Measurements from ENCODE around the gene RHOF. TPM values are rescaled to one million over a fixed set of nuclear protein-coding genes. Genes with fewer than 3 reads are reported as not detected.
A peak's percentile ranks its signal among the peaks of the same experiment; 100 is the strongest.

Gene RHOF
- total and polyA plus RNA-seq, 2 of the 13 experiments (the other 11 are each of a cell fraction or from before 2014, with no cell fraction given) = 14.6 to 32.2 TPM

- TF ChIP-seq ZNF18 (CRISPR knock-in tag; IDR thresholded peaks at IDR 0.05; ENCODE audit: insufficient replicate concordance) (no peak), IRF9 (CRISPR knock-in tag; IDR thresholded peaks at IDR 0.05; ENCODE audit: borderline replicate concordance) (no peak), SETDB1 (CRISPR knock-in tag; IDR thresholded peaks at IDR 0.05; ENCODE audit: borderline replicate concordance) (no peak), FOXJ3 (CRISPR knock-in tag; IDR thresholded peaks at IDR 0.05; ENCODE audit: borderline replicate concordance) (0 out of 2 replicates have a peak, but pooled peaks have one; percentile 36)
Measured at GRCh38 chr12:121799842-121800693, 6.6 kb upstream of the RHOF start (continued).

- intact Hi-C loops (cut with micrococcal nuclease; ENCODE audit: unreplicated experiment) = no loop called here
- TF ChIP-seq HBP1 (CRISPR knock-in tag; IDR thresholded peaks at IDR 0.05; ENCODE audit: low read depth) (peak; percentile 11; the same call in 1 of the 2 replicates), ZNF350 (CRISPR knock-in tag; IDR thresholded peaks at IDR 0.05; ENCODE audit: borderline replicate concordance, low read depth) (0 out of 2 replicates have a peak, but pooled peaks have one; percentile 4), RARA (CRISPR knock-in tag; IDR thresholded peaks at IDR 0.05) (peak; percentile 11; the same call in 1 of the 2 replicates), ISL2 (CRISPR knock-in tag; IDR thresholded peaks at IDR 0.05) (no peak), ZNF138 (CRISPR knock-in tag; IDR thresholded peaks at IDR 0.05; ENCODE audit: low read depth) (no peak), ZNF264 (CRISPR knock-in tag; IDR thresholded peaks at IDR 0.05) (no peak), SRSF1 (optimal IDR thresholded peaks at IDR 0.05; ENCODE audit: low read depth, low read length) (no peak), BCL6 (CRISPR knock-in tag; IDR thresholded peaks at IDR 0.05) (no peak), CEBPB (IDR thresholded peaks at IDR 0.05; ENCODE audit: borderline replicate concordance, low read depth, low read length) (peak; percentile 68; the same call in 1 of the 2 replicates)
Measured at GRCh38 chr12:121799156-121799841, 5.8 kb upstream of the RHOF start.

More at GRCh38 chr12:121799156-121799841, 5.8 kb upstream of the RHOF start:
- Histone ChIP-seq H2AFZ (ENCODE audit: low read length) (no peak overlapping the region), H3K9ac (ENCODE audit: insufficient read depth, low read depth, low read length) (peak overlapping the region; percentile 98), H3K4me2 (ENCODE audit: low read depth, low read length) (peak overlapping the region; percentile 96), H3K27ac (ENCODE audit: extremely low read length, insufficient read depth, low read length) (peak overlapping the region; percentile 99), H3K27me3 (ENCODE audit: control insufficient read depth in 1 of 2, insufficient read depth in 2 of 2, low read length in 2 of 2) (no peaks in the 10 kb centered on the region), H3K36me3 (replicated peaks in 1 of 2; ENCODE audit: control insufficient read depth in 1 of 2, insufficient read depth in 2 of 2, low read length in 2 of 2) (no peaks in the 10 kb centered on the region; a peak in 1 of 5 replicates), H3K4me3 (replicated peaks in 1 of 3; ENCODE audit: insufficient read depth in 1 of 3, low read depth in 2 of 3, low read length in 3 of 3) (peak overlapping the region; percentile 59 to 79 (median 71)), H3K9me3 (ENCODE audit: low read length) (no peaks in the 10 kb centered on the region), H4K20me1 (ENCODE audit: insufficient read depth, low read length) (no peaks in the 10 kb centered on the region), H3K79me2 (ENCODE audit: insufficient read depth, low read length) (peaks cover 51% of the 10 kb centered on the region), H3K4me1 (ENCODE audit: insufficient read depth, low read length) (peaks cover 54% of the 10 kb centered on the region)
- ChIA-PET POLR2A (interaction anchor here (1.3 to 14.5 kb wide), 6 partner anchors 2 to 172 kb away, joined by 3 to 393 read pairs (median 17); partner anchors contain the start of genes PSMD9, RHOF and SETD1B), CTCF (ENCODE audit: low intra/inter-chr PET ratio, low total read pairs) (interaction anchor here (1.5 kb wide), 1 partner anchor 13 kb away, joined by 5 read pairs; no protein-coding TSS in a partner anchor)
- peak; percentile 1; the same call in 1 of the 3 replicates for ATAC-seq
- peak; percentile 77 for DNase-seq (ENCODE audit: low spot score)
- FAIRE-seq = peak; percentile 44
- WGBS (ENCODE audit: low lambda C conversion rate) = 31% methylated on average over 5 of the region's 30 CpGs
- BruUV-seq (replicated peaks) = no TSS peak
- in situ Hi-C loops (cut with HindIII; ENCODE audit: extremely low pct_ligation_motif_present, low pct_unique_long_range_greater_than_20kb) = no loop called here

Measured in HepG2 (cell line).